D341Med (cell line): Measurements from ENCODE around the gene TP53BP2.
A peak's percentile ranks its signal among the peaks of the same experiment; 100 is the strongest.

Experiments used
- DNase-seq: peaks from one replicate; pipeline ENCODE4 v3.0.0; 2012; ENCODE audit warnings: low spot score

Gene TP53BP2

DNA sequence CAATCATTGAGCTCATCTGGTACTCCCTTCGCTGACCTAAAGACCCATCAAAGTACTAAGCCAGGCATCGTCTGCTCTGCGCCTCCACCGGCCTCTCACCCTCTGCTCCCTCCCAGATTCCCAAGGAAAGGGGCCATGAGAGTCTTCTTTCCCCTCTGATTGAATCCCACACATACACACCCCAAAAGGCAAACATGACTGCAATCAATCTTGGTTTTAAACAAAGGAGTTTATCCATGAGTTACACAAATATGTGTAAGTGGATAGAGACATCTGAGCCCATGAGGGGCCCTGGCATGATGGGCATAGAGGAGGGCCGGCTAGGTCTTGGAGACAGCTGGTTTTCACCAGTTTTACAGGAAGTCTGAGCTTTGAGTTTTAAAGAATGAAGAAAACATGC, 82.5 kb downstream of the TP53BP2 start:
- peak; percentile 17 for DNase-seq

DNA sequence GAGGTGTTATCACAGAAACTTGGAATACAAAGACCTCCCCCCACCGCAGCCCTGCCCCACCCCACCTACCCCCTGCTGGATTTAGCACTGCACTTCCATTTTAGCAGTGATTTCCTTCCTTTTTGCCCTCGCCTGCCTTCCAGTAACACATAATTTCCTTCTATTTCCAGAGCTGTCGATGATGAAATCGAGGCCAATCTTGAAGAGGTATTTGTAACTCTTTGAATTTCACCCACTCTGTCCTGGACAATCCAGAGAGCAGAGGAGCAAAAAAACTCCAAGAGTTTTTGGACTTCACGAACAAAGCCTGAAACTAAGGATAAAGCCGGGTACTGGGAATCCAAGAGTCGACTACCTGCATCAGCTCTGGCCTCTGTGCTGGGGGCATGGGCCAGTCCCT, 84.3 kb downstream of the TP53BP2 start:
- DNase-seq: peak; percentile 16

- peak; percentile 12 for DNase-seq
Measured at GRCh38 chr1:223760833-223761232, 84.9 kb downstream of the TP53BP2 start.

GRCh38 chr1:223759273-223759672, 86.5 kb downstream of the TP53BP2 start:
- no peak for DNase-seq

DNA sequence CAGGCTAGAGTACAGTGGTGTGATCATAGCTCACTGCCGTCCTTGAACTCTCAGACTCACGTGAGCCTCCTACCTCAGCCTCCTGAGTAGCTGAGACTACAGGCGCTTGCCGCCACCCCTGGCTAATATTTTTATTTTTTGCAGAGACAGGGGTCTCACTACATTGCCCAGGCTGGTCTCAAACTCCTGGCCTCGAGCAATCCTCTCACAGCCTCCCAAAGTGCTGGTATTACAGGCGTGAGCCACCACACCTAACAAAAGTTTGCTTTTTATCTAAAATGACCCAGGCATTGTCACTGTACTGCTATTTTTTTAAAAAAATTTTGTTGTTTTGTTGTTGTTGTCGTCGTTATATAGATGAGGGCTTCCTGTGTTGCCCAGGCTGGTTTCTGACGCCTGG, 87.0 kb downstream of the TP53BP2 start:
- DNase-seq: no peak

- no peak for DNase-seq
Measured at GRCh38 chr1:223756806-223757700, 88.7 kb downstream of the TP53BP2 start.

DNA sequence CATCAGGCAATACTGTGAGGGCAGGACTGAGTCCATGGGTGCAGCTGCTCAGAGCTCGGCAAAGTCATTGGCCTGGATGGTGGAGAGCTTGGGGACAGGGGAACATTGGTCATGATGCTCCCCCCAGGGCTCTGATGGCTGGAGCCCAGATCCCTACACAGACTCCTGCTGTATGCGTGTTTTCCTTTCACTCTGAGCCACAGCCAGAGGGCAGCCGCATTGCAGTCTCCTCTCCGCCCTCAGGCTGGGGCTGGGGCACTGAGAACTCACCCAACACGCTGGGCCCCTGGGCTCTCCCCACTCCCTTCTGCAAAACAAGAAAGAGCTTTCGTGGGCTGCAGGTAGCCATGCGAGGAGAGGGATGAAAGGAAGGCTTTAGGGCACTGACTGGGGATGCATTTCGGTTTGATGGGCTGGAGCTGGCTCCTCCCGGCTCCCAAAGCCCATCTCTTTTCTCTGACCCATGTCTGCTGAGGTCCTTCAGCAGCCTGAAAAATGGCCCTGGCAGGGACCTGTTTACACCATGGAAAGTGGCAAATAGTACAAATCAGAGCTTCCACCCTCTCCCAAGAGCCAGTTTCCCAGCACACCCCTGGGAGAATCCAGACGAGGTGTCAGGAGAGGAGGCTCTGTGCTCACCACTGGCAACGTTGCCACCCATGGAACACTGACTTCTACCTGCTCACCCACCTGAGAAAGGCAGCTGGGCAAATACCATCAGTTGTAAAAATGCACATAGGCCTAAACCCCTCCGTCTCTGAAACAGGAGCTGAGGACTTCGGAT, 89.6 kb downstream of the TP53BP2 start:
- no peak for DNase-seq

- DNase-seq: no peak
Measured at GRCh38 chr1:223755432-223755792, 90.3 kb downstream of the TP53BP2 start.

- no peak for DNase-seq
Measured at GRCh38 chr1:223754681-223755431, 90.9 kb downstream of the TP53BP2 start.

- DNase-seq: no peak
Measured at GRCh38 chr1:223752721-223753515, 92.8 kb downstream of the TP53BP2 start.

GRCh38 chr1:223751696-223752095, 94.1 kb downstream of the TP53BP2 start:
- no peak for DNase-seq

DNA sequence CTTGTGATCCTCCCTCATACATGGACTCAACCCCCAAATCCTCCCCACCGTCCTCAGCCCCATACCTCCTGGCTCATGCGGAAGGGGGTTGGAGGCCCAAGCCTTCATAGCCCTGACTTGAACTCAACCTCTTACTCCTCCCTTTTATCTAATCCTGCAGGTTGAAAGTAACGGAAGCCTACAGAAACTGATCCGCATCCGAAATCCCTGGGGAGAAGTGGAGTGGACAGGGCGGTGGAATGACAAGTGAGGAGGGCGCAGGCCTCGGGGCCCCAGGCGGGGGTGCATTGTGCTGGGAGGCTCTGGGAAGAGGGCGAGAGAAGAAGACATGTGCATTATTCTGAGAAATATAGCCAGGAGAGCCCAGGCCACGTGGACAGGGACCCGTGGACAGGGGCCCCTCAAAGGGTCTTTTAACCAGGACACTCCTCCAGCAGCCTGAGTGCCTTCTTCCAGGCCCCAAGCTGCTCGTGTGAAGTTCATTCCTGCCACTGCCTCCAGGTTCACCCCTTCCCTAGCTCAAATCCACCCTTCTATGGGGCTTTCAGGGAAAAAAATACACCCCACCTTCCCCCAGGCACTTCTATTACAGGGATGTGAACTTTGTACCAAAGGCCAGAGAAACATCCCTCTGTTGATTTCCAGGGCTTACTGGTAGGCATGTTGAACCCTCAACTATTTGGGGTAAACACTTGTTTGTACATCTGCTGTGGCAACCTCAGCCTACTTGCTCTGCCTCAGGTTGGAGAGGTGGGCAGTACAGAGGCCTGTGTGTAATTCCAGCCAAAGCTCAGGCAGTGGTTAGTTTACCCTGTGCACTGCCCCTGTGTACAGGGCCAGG, 94.8 kb downstream of the TP53BP2 start:
- no peak for DNase-seq

GRCh38 chr1:223748773-223749733, 96.7 kb downstream of the TP53BP2 start:
- DNase-seq: peak; percentile 89

DNA sequence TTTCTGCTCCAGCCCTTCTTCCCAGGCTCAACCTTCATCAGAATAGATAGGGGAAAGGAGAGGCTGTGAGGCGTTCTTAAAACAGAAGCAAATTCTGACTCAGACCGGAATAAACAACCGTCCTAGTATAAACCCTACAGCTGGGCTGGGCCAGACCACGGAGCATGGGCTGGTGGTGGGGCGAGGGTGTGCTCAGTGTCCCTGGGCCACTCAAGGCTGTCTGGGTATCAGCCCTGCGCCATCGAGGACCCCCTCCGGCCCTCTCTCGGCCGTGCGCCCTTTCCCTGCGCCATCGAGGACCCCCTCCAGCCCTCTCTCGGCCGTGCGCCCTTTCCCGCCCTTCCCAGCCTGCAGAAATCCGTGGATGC, 97.4 kb downstream of the TP53BP2 start:
- no peak for DNase-seq

GRCh38 chr1:223747838-223748335, 97.9 kb downstream of the TP53BP2 start:
- DNase-seq: no peak

DNA sequence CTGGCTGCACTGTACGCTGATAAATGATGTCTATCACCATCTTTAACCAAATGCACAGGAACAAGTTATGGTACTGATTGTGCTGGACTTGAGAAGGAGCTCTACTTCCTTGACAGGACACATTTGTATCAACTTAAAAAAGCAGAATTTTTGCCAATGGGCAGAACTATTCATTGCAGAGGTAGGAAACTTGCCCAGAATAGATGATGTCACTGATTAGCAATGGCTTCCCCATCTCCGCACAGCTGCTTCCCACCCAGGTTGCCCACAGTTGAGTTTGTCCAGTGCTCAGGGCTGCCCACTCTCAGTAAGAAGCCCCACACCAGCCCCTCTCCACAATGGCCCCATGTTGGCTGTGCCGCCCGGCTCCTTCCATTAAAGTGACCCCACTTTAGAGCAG, 100.0 kb downstream of the TP53BP2 start:
- no peak for DNase-seq

DNA sequence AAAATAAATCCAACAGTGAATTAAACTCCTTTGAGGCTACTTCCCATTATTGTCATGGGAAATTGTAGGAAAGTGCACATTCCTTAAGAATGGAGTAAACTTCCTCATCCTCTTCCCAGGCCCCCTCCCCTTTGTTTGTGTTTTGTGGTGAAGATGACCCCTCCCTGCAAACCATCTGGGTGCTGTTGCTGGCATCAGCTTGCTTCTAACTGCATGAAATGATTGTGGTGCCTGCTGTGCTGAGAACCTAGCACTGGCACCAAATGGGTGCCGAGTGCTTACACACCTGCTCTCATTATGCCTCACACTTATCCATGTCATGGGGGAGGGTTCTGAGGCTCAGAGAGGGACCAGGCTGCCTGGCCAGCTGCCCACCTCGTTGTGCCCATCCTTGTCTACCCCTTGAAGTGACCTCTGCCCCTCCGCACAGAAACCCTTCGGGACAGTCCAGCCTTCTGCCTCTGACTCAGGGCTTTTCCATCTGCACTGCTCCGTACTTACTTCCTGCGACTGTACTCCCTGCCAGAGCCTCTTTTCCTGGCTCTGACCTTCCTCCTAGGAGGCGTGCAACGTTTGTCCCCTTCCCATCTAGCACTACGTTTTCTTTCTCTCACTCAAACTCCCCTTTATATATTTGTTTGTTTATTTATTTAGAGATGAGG, 102.8 kb downstream of the TP53BP2 start:
- DNase-seq: no peak

GRCh38 chr1:223741861-223742260, 103.9 kb downstream of the TP53BP2 start:
- no peak for DNase-seq
